ENCODE data around the gene USP28.

USP28 gene

DNA sequence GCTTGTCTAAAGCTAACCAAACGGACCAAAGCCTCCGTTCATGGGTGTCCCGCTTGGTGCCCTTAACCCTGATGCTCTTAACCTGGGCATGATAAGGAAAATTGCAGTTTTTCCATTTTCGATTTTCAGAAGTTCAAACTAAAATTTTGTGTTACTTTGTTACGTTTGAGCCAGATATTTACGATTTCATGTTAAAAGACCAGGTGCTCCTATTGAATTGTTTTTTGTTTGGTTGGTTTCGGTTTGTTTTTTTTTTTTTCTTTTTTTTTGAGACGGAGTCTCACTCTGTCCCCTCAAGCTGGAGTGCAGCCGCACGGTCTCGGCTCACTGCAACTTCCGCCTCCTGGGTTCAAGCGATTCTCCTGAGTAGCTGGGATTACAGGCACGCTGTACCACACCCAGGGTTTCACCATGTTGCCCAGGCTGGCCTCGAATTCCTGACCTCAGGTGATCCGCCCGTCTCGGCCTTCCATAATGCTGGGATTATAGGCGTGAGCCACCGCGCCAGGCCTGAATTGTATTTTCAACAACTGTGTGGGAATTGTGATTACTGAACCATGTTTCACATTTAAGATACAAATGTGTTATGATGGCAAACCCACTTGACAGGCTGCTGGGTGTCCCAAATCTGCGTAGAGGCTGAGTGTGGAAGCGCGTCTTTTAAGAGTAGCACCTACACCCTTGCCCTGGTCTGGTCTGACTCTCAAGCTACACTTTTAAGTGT, 864 bp upstream of the USP28 start:
- DNase-seq: no peak

- DNase-seq: no peak
These were observed 665 bp downstream of the USP28 start for GRCh38 chr11:113874581-113875233.

DNA sequence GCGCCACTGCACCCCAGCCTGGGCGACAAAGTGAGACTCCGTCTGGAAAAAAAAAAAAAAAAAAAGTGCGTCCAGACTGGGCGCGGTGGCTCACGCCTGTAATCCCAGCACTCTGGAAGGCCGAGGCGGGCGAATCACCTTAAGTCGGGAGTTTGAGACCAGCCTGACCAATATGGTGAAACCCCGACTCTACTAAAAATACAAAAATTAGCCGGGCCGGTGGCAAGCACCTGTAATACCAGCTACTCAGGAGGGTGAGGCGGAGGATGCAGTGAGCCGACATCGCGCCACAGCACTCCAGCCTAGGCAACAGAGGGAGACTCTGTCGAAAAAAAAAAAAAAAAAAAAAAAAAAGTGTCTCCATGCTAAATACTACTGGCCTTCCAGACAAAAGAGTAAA, 1.3 kb downstream of the USP28 start:
- DNase-seq: no peak

DNA sequence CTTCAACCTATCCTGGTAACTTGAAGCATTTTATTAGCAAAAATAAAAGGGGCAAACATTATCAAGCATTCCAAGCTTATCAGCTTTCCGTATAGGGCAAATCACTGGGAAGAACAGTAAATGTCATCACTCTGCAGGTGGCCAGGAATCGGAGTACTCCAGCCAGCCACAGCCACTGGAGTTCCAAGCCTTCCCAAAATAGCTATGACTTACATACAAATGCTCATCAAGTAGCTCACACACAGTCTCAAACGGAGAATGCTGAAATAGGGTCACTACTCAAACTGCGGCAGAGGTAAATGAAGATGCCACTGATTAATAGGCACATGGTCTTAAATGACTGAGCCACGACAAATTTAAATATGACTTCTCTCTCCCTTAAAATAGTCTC, 2.1 kb downstream of the USP28 start:
- no peak for DNase-seq

DNA sequence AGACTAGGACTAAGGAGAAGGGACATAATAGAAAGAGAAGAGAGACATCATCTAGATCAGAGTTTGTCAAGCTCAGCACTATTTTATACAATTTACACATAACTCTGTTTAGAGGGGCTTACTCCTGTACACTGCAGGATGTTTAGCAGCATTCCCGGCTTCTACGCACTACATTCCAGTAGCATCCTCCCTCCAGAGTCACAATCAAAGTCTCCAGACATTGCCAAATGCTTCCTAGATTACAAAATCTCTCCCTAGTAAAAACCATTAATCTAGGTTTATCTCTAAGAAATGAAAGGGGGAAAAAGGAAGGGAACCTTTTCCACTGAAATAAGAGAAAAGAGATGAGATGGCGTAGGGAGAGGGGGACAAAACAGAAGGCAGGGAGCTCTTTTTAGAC, 4.0 kb downstream of the USP28 start:
- DNase-seq: no peak

DNA sequence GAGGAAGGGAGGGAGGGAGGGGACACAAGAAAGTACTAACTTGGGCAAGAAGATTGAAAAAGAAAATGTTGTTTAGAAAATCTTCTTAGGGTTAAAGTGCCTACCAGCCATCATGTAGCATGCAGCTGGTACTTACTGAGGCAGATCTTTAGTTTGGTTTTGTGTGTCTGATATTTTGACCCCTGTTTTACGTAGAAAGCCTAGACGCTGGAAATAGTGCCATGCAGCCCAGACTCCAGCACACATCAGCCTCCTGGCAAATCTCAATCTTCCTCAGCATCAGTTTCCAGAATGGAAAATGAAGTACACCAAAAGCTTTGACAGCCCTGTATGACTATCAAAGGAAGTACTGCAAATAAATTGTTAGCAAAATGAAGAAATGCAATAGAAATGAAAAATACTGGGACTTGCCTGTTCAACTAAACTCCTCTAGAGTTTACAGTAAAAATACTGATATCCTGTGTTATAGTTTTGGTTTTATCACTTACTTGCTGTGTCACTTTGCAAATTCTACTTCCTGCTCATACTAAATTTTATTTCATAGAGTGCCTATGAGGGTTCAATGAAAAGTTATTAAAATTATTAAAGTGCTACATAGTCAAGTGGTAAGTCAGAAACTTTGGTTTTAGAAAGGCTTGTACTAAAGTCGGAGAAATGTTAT, 7.4 kb downstream of the USP28 start:
- DNase-seq: no peak

GRCh38 chr11:113865873-113866272, 9.5 kb downstream of the USP28 start:
- no peak for DNase-seq

DNA sequence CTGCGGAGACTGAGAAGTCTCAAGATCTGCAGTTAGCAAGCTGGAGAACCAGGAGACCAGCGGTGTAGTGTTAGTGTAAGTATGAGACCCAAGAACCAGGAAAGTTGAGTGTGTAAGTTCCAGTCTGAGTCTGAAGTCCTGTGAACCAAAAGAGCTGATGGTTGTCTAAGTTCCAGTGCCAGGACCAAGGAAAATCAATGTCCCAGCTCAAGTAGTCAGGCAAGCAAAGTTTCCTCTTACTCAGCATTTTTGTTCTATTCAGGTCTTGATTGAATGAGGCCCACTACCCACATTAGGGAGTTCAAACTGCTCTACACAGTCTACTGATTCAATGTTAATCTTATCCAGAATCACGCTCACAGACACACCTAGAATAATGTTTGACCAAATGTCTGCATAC, 11.0 kb downstream of the USP28 start:
- DNase-seq: no peak

DNA sequence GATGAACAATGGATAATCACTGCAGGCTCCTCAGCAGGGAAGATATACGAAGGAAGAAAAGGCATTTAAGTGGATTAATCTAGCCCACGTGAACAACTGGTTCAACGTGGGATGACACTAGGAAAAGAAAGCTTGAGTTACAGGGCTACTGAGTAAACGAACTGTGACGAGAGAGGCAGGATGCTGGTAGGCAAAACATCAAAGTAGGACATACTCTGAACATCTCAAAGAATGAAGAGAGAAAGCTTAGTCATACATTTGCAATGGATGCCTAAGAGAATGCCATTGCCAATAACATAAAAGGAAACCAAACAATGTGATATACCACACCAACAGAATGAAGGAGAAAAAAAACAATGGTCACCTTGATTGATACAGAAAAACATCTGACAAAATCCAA, 12.9 kb downstream of the USP28 start:
- DNase-seq: no peak

GRCh38 chr11:113859665-113860064, 15.7 kb downstream of the USP28 start:
- no peak for DNase-seq

DNA sequence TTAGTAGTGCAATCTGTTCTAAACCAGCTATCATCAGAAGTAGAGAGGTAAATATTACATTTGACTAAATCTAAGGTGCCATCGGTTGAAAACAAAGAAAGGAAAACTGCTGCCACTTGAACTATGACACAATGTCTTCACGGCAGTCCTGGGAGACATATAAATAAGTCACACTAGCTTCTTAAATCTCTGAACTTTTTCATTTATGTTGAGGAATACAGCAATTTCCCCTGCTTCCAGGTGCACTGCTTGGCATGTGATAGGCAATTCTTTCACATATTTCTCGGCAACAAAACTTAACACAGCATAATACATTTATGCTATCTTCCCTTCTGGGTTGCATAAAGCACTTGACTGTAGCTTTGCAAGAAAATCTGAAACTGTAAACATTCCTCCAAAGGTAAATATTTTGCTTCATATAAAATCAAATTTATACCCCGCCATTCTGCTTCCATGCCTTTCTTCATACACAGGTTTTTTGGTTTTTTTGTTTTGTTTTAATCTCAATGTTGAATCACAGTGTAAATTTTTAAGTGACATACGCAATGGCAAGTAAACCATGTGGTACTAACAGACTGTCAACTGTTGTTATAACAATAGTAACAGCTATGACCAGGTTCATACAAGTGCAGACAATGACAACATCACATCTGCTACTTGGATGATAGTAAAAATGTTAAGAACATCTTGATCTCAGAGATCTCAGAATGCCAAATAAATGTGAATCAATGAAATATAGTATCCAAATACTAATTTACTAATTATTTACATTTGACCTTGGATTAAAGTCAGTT, 18.2 kb downstream of the USP28 start:
- DNase-seq: no peak

GRCh38 chr11:113855803-113856202, 19.6 kb downstream of the USP28 start:
- no peak for DNase-seq

GRCh38 chr11:113850188-113850587, 25.2 kb downstream of the USP28 start:
- DNase-seq: no peak

DNA sequence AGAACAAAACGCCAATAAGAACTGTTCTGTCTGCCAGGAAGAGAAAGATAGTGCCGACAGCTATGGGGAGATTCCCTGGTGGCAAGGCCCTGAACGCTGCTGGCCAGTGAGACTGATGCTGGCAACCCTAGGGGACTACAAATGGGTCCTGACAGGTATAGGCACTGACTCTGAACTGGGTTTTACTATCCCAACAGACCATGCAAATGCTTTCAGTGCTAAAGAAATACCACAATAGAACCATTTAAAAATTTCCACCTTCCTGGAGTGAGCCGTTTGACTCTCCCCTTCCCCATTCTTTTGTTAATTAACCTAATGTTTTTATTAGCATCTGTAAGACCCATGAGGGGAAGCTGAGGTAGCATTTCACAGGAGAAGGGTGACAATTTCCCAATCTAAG, 25.7 kb downstream of the USP28 start:
- no peak for DNase-seq

GRCh38 chr11:113847580-113847979, 27.8 kb downstream of the USP28 start:
- DNase-seq: no peak

GRCh38 chr11:113847111-113847510, 28.3 kb downstream of the USP28 start:
- DNase-seq: no peak

- DNase-seq: no peak
These were observed 33.7 kb downstream of the USP28 start for GRCh38 chr11:113841691-113842090.

DNA sequence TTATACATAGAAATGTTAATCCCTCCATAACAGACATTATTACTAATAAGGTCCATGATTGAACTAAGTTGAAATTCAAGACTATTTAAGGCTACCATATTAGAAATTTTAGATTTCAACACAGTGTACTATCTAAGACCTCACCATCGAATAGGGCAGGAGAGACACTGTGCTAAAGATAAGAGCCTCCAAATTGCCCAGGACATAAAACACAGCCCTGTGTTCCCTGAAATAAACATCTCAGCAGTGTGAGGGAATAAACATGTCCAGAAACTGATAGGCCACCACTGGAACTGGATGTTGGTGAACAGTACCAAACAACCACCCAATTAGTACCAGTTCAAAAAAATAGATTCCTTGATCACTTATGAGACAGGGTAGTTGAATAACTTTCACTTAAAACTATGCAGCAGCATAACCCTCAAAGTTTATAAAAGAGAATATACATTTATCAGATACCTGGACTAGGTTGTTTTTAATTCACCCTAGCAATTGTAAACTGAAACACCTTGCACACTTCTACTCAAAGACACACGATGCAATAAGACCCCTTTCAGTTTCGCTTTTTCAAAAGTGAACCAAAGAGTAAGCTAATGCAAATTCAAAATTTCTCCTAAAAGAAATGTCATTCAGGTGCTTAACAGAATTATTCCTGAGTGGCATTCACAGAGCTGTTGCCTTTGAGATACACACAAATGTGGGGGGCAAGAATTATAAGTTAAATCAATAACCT, 34.3 kb downstream of the USP28 start:
- no peak for DNase-seq

DNA sequence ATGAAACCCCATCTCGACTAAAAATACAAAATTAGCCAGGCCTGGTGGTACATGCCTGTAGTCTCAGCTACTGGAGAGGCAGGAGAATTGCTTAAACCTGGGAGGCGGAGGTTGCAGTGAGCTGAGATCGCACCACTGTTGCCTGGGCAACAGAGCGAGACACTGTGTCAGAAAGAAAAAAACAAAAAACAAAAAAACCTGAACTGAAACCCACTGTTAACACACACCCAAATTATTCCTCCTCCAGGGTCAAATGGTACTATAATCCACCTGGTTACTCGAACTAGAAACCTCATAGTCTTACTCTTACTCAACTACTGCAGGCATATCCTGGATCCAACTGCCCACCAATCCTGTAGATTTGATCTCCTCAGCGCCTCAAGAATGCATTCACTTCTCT, 35.5 kb downstream of the USP28 start:
- no peak for DNase-seq

DNA sequence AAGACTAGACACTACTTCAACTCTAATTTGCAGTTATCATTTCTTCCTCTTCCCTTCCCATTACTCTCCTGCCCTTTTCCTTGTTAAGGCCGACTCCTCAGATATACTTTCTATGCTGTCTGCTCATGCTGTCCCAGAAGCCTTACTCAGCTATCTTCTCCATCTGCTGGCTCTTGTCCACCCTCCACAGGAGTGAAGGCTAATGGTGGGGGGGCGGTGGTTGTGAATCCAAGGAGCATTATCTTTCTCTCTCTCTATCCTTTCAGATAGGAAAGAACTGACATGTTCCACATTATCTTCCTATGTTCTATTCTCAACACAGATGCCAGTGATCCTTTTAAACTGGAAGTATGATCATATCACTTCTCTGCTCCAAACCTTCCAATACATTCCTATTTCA, 37.4 kb downstream of the USP28 start:
- no peak for DNase-seq

DNA sequence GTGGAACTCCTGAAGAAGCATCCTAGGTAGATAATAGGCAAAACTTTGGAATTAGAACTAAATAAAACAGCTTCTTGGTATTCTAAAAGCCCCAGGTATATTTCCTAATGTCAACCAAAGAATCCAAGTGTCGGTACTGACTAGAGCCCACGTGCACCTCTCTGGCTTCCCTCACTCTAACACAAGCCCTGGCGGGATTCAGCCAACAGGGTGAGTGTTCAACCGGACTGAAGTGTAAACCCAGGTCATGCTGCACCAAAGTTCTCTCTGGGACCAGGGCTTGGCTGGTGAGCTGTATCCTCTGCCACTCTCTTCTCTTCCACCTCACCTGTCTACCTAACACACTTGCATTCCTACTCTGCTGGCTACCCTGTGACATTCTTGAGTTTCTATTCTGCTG, 40.1 kb downstream of the USP28 start:
- no peak for DNase-seq

DNA sequence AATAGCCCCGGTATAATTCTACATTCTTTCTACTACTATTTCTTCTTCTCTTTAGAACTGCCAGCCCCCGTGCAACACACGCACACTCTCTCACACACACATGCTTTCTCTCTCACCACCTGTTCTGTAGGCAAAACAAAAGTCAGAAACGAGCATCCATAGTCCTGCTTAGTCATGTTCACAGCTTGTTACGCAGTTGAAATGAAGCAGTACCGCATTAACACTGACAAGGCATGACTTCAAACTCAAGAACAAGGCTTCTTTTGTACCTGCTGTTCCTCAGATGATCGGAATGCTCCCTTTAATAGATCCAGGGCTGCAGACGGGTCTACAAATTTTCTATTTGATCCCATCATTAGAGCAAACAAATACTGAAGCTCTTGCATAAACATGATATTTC, 42.2 kb downstream of the USP28 start:
- no peak for DNase-seq

GRCh38 chr11:113831314-113831713, 44.1 kb downstream of the USP28 start:
- DNase-seq: no peak
